Activated CD8-positive, alpha-beta memory T cell treated with anti-CD3 and anti-CD28 coated beads, Interleukin-2, amount 50 U/mL, for 4 hours (primary cell): ENCODE data around the gene NTN1.

ENCODE experiments used
- DNase-seq: peaks from one replicate; pipeline ENCODE4 v3.0.0-alpha.2; 2020

The NTN1 gene

GRCh38 chr17:9235346-9235745 lies 214.0 kb downstream of the NTN1 start:
- no peak for DNase-seq

- DNase-seq, result no peak
These were observed 215.2 kb downstream of the NTN1 start for GRCh38 chr17:9236286-9237052.

- no peak for DNase-seq
These were observed 215.7 kb downstream of the NTN1 start for GRCh38 chr17:9237053-9237410.

- DNase-seq, result no peak
These were observed 216.5 kb downstream of the NTN1 start for GRCh38 chr17:9237661-9238301.

GRCh38 chr17:9238340-9239245 lies 217.3 kb downstream of the NTN1 start:
- DNase-seq, result no peak

- peak; percentile 26 for DNase-seq
These were observed 218.0 kb downstream of the NTN1 start for GRCh38 chr17:9239246-9239792.

- DNase-seq, result peak; percentile 66
These were observed 218.7 kb downstream of the NTN1 start for GRCh38 chr17:9239793-9240658.

- no peak for DNase-seq
These were observed 219.5 kb downstream of the NTN1 start for GRCh38 chr17:9240659-9241370.

- DNase-seq, result no peak
These were observed 220.0 kb downstream of the NTN1 start for GRCh38 chr17:9241371-9241712.

- no peak for DNase-seq
These were observed 220.6 kb downstream of the NTN1 start for GRCh38 chr17:9241774-9242496.

GRCh38 chr17:9242497-9242881 lies 221.2 kb downstream of the NTN1 start:
- DNase-seq, result no peak

GRCh38 chr17:9242983-9243382 lies 221.7 kb downstream of the NTN1 start:
- DNase-seq, result no peak

- DNase-seq, result no peak
These were observed 223.0 kb downstream of the NTN1 start for GRCh38 chr17:9244066-9245052.

- DNase-seq, result no peak
These were observed 226.2 kb downstream of the NTN1 start for GRCh38 chr17:9247401-9247938.

- DNase-seq, result no peak
These were observed 228.1 kb downstream of the NTN1 start for GRCh38 chr17:9249245-9249953.

GRCh38 chr17:9251273-9251672 lies 230.0 kb downstream of the NTN1 start:
- no peak for DNase-seq

- DNase-seq, result no peak
These were observed 232.0 kb downstream of the NTN1 start for GRCh38 chr17:9253308-9253707.

- no peak for DNase-seq
These were observed 233.5 kb downstream of the NTN1 start for GRCh38 chr17:9254841-9255240.

- no peak for DNase-seq
These were observed 234.5 kb downstream of the NTN1 start for GRCh38 chr17:9255833-9256232.
